Measurements from ENCODE around the gene NDUFS7. TPM values are rescaled to one million over a fixed set of nuclear protein-coding genes. Genes with fewer than 3 reads are reported as not detected.
A peak's percentile ranks its signal among the peaks of the same experiment; 100 is the strongest.

Gene NDUFS7
- total RNA-seq, 1 donor from 2014 or later = 76.7 TPM

DNA sequence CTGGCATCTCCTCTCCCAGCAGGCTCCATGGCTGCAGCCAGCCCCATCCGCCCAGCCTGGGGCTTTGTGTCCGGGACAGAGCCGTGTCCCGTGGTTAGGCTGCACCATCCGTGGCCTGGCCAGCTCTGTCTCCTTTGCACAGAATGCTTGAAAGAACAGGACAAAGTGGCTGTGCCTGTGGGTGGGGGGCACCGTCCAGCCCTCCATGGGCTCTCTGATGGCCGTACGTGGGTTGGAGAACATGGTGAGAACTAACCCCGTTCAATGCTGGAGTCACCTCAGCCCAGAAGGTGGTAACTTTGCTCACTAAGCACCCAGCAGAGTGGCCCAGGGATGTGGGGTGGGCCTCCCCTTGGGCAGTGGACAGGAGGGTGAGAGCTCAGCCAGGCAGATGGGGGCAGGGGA is 57.3 kb downstream of the NDUFS7 start:
- ATAC-seq (no peak), DNase-seq (peak; percentile 40)
- peaks cover 41% of the 10 kb centered on the region for H3K36me3 ChIP-seq
- H3K4me1 ChIP-seq = peaks cover 34% of the 10 kb centered on the region
- H3K27me3 ChIP-seq (ENCODE audit: low read depth) = peaks cover 8% of the 10 kb centered on the region
- intact Hi-C loops (cut with DNase I) = no loop called here
- H3K4me3 ChIP-seq = no peak overlapping the region
- no peaks in the 10 kb centered on the region for H3K9me3 ChIP-seq
- H3K27ac ChIP-seq = no peak overlapping the region
- TF ChIP-seq, protein P1, sequence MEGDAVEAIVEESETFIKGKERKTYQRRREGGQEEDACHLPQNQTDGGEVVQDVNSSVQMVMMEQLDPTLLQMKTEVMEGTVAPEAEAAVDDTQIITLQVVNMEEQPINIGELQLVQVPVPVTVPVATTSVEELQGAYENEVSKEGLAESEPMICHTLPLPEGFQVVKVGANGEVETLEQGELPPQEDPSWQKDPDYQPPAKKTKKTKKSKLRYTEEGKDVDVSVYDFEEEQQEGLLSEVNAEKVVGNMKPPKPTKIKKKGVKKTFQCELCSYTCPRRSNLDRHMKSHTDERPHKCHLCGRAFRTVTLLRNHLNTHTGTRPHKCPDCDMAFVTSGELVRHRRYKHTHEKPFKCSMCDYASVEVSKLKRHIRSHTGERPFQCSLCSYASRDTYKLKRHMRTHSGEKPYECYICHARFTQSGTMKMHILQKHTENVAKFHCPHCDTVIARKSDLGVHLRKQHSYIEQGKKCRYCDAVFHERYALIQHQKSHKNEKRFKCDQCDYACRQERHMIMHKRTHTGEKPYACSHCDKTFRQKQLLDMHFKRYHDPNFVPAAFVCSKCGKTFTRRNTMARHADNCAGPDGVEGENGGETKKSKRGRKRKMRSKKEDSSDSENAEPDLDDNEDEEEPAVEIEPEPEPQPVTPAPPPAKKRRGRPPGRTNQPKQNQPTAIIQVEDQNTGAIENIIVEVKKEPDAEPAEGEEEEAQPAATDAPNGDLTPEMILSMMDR (IDR thresholded peaks at IDR 0.05) = no peak

DNA sequence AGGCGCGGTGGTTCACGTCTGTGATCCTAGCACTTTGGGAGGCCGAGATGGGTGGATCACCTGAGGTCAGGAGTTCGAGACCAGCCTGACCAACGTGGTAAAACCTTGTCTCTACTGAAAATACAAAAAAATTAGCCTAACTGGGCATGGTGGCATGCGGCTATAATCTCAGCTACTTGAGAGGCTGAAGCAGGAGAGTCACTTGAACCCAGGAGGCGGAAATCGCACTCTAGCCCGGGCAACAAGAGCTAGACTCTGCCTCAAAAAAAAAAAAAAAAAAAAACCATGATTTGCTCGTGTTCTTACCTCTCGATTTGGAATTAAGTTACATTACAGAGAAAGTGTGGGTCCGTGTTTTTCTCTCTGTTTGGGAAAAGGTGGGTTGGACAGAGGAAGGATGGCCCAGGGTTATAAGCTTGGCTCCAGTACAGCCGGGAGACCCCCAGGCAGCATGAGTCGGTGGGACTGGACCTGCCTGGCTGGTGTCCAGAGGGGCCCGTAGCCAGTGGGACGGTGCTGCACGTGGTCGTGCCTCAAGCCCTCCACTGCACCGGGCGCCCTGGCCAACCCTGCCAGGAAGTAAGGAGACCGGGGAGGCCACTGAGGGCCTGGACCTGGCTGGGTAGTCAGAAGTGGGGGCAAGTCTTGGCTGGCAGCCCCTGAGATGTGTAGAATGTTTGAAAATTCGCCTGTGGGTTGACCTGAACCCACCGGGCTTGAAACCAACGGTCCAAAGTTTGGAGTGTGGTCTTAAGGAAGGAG is 58.2 kb downstream of the NDUFS7 start:
- no peak overlapping the region for H3K4me3 ChIP-seq
- peaks cover 41% of the 10 kb centered on the region for H3K4me1 ChIP-seq
- intact Hi-C loops (cut with DNase I) = no loop called here
- peaks cover 16% of the 10 kb centered on the region for H3K27me3 ChIP-seq (ENCODE audit: low read depth)
- no peak for ATAC-seq
- TF ChIP-seq, protein P1 (IDR thresholded peaks at IDR 0.05) = no peak
- no peaks in the 10 kb centered on the region for H3K9me3 ChIP-seq
- H3K27ac ChIP-seq = no peak overlapping the region
- DNase-seq = peak; percentile 46
- H3K36me3 ChIP-seq = peaks cover 41% of the 10 kb centered on the region

Other genes with a start within 250 kb of the NDUFS7 start
- 91.6 TPM for gene SBNO2, start 209.6 kb upstream of the NDUFS7 start, total RNA-seq
- gene STK11, start 178.1 kb upstream of the NDUFS7 start, total RNA-seq = 50.5 TPM
- 0.41 TPM for gene CBARP, start 145.9 kb upstream of the NDUFS7 start, total RNA-seq
- gene ATP5F1D, start 142.2 kb upstream of the NDUFS7 start, total RNA-seq = 116 TPM
- 76.3 TPM for gene MIDN, start 135.3 kb upstream of the NDUFS7 start, total RNA-seq
- 352 TPM for gene CIRBP, start 114.6 kb upstream of the NDUFS7 start, total RNA-seq
- 43.5 TPM for gene FAM174C, start 108.4 kb upstream of the NDUFS7 start, total RNA-seq
- gene EFNA2, start 98.0 kb upstream of the NDUFS7 start, total RNA-seq = not detected
- 7.8 TPM for gene GAMT, start 17.6 kb downstream of the NDUFS7 start, total RNA-seq
- gene DAZAP1, start 23.7 kb downstream of the NDUFS7 start, total RNA-seq = 89.4 TPM
- 854 TPM for gene RPS15, start 54.5 kb downstream of the NDUFS7 start, total RNA-seq
- 0.12 TPM for gene APC2, start 66.2 kb downstream of the NDUFS7 start, total RNA-seq
- gene C19orf25, start 95.3 kb downstream of the NDUFS7 start, total RNA-seq = 28.5 TPM
- 7.4 TPM for gene PCSK4, start 106.4 kb downstream of the NDUFS7 start, total RNA-seq
- gene REEP6, start 107.3 kb downstream of the NDUFS7 start, total RNA-seq = 2.5 TPM
- 3.3 TPM for gene ADAMTSL5, start 129.1 kb downstream of the NDUFS7 start, total RNA-seq
- gene PLK5, start 140.2 kb downstream of the NDUFS7 start, total RNA-seq = not detected
- gene MEX3D, start 184.4 kb downstream of the NDUFS7 start, total RNA-seq = 18.5 TPM
- gene MBD3, start 209.0 kb downstream of the NDUFS7 start, total RNA-seq = 68.1 TPM
- gene UQCR11, start 221.6 kb downstream of the NDUFS7 start, total RNA-seq = 164 TPM